IMR-90 (cell line): ENCODE measurements around the gene EGF. TPM values are rescaled to one million over a fixed set of nuclear protein-coding genes. Genes with fewer than 3 reads are reported as not detected.
A peak's percentile ranks its signal among the peaks of the same experiment; 100 is the strongest.

Source experiments
- ATAC-seq: fragments of 200-7000 bp; cut with Tn5 transposase; 2 replicates; pipeline ENCODE4 v1.9.1; 2020; ENCODE audit warnings: low read depth, mild to moderate bottlenecking, moderate library complexity
- BruUV-seq: library from RNA; stranded (reverse); fragments of 400-500 nt; replicated peaks from 2 replicates; lab custom pipeline; 2021; lab: Mats Ljungman, UMichigan
- CTCF ChIA-PET: fragments of 300-600 bp; formaldehyde crosslinking; extraction: SDS; loops from one replicate; lab custom pipeline; 2021; ENCODE audit warnings: antibody characterized with exemption; lab: Yijun Ruan, JAX
- POLR2A ChIA-PET: fragments of 300-600 bp; sonication (Branson Sonifier 250); formaldehyde crosslinking; loops from one replicate; lab custom pipeline; 2022; ENCODE audit warnings: antibody characterized with exemption; ENCODE audit not compliant: unreplicated experiment; lab: Charles Lee
- DNase-seq: peaks from one replicate; pipeline ENCODE4 v3.0.0; 2013
- H2AFZ ChIP-seq: replicated peaks from 2 replicates; pipeline ENCODE3; 2013; ENCODE audit warnings: low read length, mild to moderate bottlenecking; ENCODE audit not compliant: poor library complexity
- H2AK5ac ChIP-seq: 2 replicates; pipeline ENCODE4 v1.6.1; 2013; ENCODE audit warnings: low read depth, low read length, inconsistent platforms
- H2AK9ac ChIP-seq: replicated peaks from 2 replicates; pipeline ENCODE3; 2013; ENCODE audit warnings: mild to moderate bottlenecking, low read depth, low read length, moderate library complexity; ENCODE audit not compliant: poor library complexity
- H2BK120ac ChIP-seq: 2 replicates; pipeline ENCODE4 v1.6.1; 2013; ENCODE audit warnings: low read depth, low read length, inconsistent platforms
- H2BK15ac ChIP-seq: 3 replicates; pipeline ENCODE4 v1.6.1; 2013; ENCODE audit warnings: low read depth, low read length, inconsistent platforms
- H2BK20ac ChIP-seq: 2 replicates; pipeline ENCODE4 v1.6.1; 2013; ENCODE audit warnings: low read depth, mild to moderate bottlenecking, inconsistent platforms, low read length, moderate library complexity
- H2BK5ac ChIP-seq: 2 replicates; pipeline ENCODE4 v1.6.1; 2013; ENCODE audit warnings: mild to moderate bottlenecking, low read depth, low read length, inconsistent platforms; ENCODE audit not compliant: poor library complexity, severe bottlenecking
- H3K14ac ChIP-seq: replicated peaks from 2 replicates; pipeline ENCODE4 v1.6.1; 2013; ENCODE audit warnings: low read depth, low read length, inconsistent platforms
- H3K18ac ChIP-seq: 2 replicates; pipeline ENCODE4 v1.6.1; 2013; ENCODE audit warnings: low read depth, low read length, control low read depth
- H3K23ac ChIP-seq: 2 replicates; pipeline ENCODE4 v1.6.1; 2013; ENCODE audit warnings: low read depth, low read length, inconsistent platforms
- H3K27ac ChIP-seq: 2 replicates; pipeline ENCODE4 v1.5.1; 2013; ENCODE audit warnings: mild to moderate bottlenecking, control low read depth, low read length; ENCODE audit not compliant: insufficient read depth
- H3K27me3 ChIP-seq: 2 replicates; pipeline ENCODE4 v1.6.1; 2013; ENCODE audit warnings: low read length; ENCODE audit not compliant: control insufficient read depth, insufficient read depth
- H3K36me3 ChIP-seq: 2 replicates; pipeline ENCODE4 v1.6.1; 2013; ENCODE audit warnings: low read length, mixed read lengths; ENCODE audit not compliant: control insufficient read depth, insufficient read depth
- H3K4ac ChIP-seq: 2 replicates; pipeline ENCODE4 v1.6.1; 2013; ENCODE audit warnings: low read depth, low read length, inconsistent platforms
- H3K4me1 ChIP-seq: 2 replicates; pipeline ENCODE4 v1.6.1; 2013; ENCODE audit warnings: low read length, mixed read lengths; ENCODE audit not compliant: control insufficient read depth, insufficient read depth
- H3K4me2 ChIP-seq: 2 replicates; pipeline ENCODE4 v1.6.1; 2013; ENCODE audit warnings: low read depth, mild to moderate bottlenecking, control low read depth, low read length, moderate library complexity
- H3K4me3 ChIP-seq: 2 replicates; pipeline ENCODE4 v1.5.1; 2013; ENCODE audit warnings: low read depth, mild to moderate bottlenecking, control low read depth, low read length, moderate library complexity; ENCODE audit not compliant: insufficient read depth
- H3K56ac ChIP-seq: 2 replicates; pipeline ENCODE4 v1.6.1; 2013; ENCODE audit warnings: low read length, inconsistent platforms; ENCODE audit not compliant: insufficient read depth; ENCODE audit errors: extremely low read depth
- H3K79me1 ChIP-seq, 2 experiments: 2 replicates each; pipeline ENCODE4 v1.6.1; 2013; ENCODE audit warnings: low read length in 2 of 2, inconsistent platforms in 1 of 2, low read depth in 1 of 2
- H3K9ac ChIP-seq: 2 replicates; pipeline ENCODE4 v1.6.1; 2013; ENCODE audit warnings: low read depth, low read length, control low read depth
- H3K9me1 ChIP-seq: 2 replicates; pipeline ENCODE4 v1.6.1; 2013; ENCODE audit warnings: low read length, inconsistent platforms; ENCODE audit not compliant: insufficient read depth
- H3K9me3 ChIP-seq: 2 replicates; pipeline ENCODE4 v1.6.1; 2013; ENCODE audit warnings: low read length; ENCODE audit not compliant: control insufficient read depth, insufficient read depth
- H4K20me1 ChIP-seq: 2 replicates; pipeline ENCODE4 v1.6.1; 2013; ENCODE audit warnings: low read length, inconsistent platforms; ENCODE audit not compliant: insufficient read depth
- H4K5ac ChIP-seq: 2 replicates; pipeline ENCODE4 v1.6.1; 2013; ENCODE audit warnings: mild to moderate bottlenecking, low read depth, low read length, control low read depth
- H4K8ac ChIP-seq, 2 experiments: 2 replicates each; pipeline ENCODE4 v1.6.1; 2013; ENCODE audit warnings: low read depth in 2 of 2, low read length in 2 of 2, control low read depth in 1 of 2, inconsistent platforms in 1 of 2
- H4K91ac ChIP-seq: 2 replicates; pipeline ENCODE4 v1.6.1; 2013; ENCODE audit warnings: low read depth, low read length, inconsistent platforms; ENCODE audit not compliant: insufficient read depth
- MAFK ChIP-seq: IDR thresholded peaks from 2 replicates; pipeline ENCODE4 v1.6.1; 2012; ENCODE audit warnings: low read depth, low read length, improper control_type of control experiment
- MAZ ChIP-seq: IDR thresholded peaks from 2 replicates; pipeline ENCODE4 v1.6.1; 2012; ENCODE audit warnings: low read depth, mild to moderate bottlenecking, low read length, improper control_type of control experiment, moderate library complexity, borderline replicate concordance
- WGBS, 2 experiments: methylation state at CpG; one replicate each; pipeline versions ENCODE4 v1.1.5 to v1.1.7; 2013; ENCODE audit warnings: missing lambda C conversion rate in 2 of 2; ENCODE audit not compliant: insufficient read length in 1 of 2; ENCODE audit errors: extremely low coverage in 2 of 2; 5-methylcytosine and 5-hydroxymethylcytosine counted together
- dilution Hi-C: fragments of 300-500 bp; cut with HindIII; formaldehyde crosslinking; loops from one replicate; pipeline ENCODE4 v1.14.3; 2018; ENCODE audit warnings: low sequenced_read_pairs; ENCODE audit not compliant: unreplicated experiment
- in situ Hi-C: fragments of 300-500 bp; cut with MboI; formaldehyde crosslinking; loops from 3 replicates; pipeline ENCODE4 v1.14.3; 2019; ENCODE audit warnings: low sequenced_read_pairs, inconsistent platforms, mixed read lengths
- intact Hi-C: fragments of 100-400 bp; cut with micrococcal nuclease; formaldehyde crosslinking; loops from 2 replicates; pipeline ENCODE4 v1.10.0; 2022
- polyA plus RNA-seq, 3 experiments: library from polyadenylated mRNA; depleted of rRNA; stranded (reverse); fragments of >200 nt; gene quantifications; 2 replicates each; pipeline ENCODE4 v1.2.3, GENCODE V29; 2012; ENCODE audit warnings: low replicate concordance in 1 of 3
- total RNA-seq: library from RNA; depleted of rRNA; stranded (reverse); fragments of >200 nt; gene quantifications from 2 replicates; pipeline ENCODE4 v1.2.3, GENCODE V29; 2012

Gene EGF
- total and polyA plus RNA-seq, 2 of the 4 experiments (the other 2 are of a cell fraction) = 1.7 to 2.2 TPM

GRCh38 chr4:109979920-109980717, 67.4 kb downstream of the EGF start:
- Histone ChIP-seq H2BK120ac (peak overlapping the region; percentile 57), H4K20me1 (no peaks in the 10 kb centered on the region), H3K9me3 (no peaks in the 10 kb centered on the region), H2AK5ac (no peak overlapping the region; the same call in 1 of the 2 replicates), H2AFZ (peak overlapping the region; percentile 33), H2BK15ac (peak overlapping the region; percentile 84; the same call in 1 of the 3 replicates), H2AK9ac (no peak overlapping the region), H3K4me2 (peak overlapping the region; percentile 46; the same call in 1 of the 2 replicates), H3K9ac (no peak overlapping the region), H3K4ac (peak overlapping the region; percentile 26; the same call in 1 of the 2 replicates), H3K79me1 (no peaks in the 10 kb centered on the region), H3K9me1 (peaks cover 6% of the 10 kb centered on the region), H3K4me3 (no peak overlapping the region), H3K56ac (no peak overlapping the region), H4K8ac (peak overlapping the region; percentile 35 to 57; a peak in 3 of 4 replicates), H2BK5ac (no peak overlapping the region), H3K23ac (no peak overlapping the region), H3K27me3 (no peaks in the 10 kb centered on the region), H4K91ac (no peak overlapping the region), H3K36me3 (no peaks in the 10 kb centered on the region), H3K4me1 (peaks cover 6% of the 10 kb centered on the region; the same call in 1 of the 2 replicates), H2BK20ac (peak overlapping the region; percentile 75; the same call in 1 of the 2 replicates), H3K14ac (peak overlapping the region; percentile 35; the same call in 1 of the 2 replicates), H3K18ac (no peak overlapping the region), H4K5ac (no peak overlapping the region), H3K27ac (no peak overlapping the region)
- in situ Hi-C loops (no loop called here), dilution Hi-C loops (no loop called here), intact Hi-C loops (loop anchor here (2.0 to 5.0 kb wide), 2 partner anchors 153 to 277 kb away; partner anchors contain the start of genes CASP6 and RRH)
- CTCF ChIA-PET = interaction anchor here (1.2 kb wide), 1 partner anchor 529 kb away, joined by 4 read pairs; no protein-coding TSS in a partner anchor
- ATAC-seq = peak; percentile 82
- BruUV-seq = no TSS peak
- DNase-seq = peak; percentile 78
- no CpG with 5 or more reads among the region's 5 CpGs for WGBS, 2 experiments
- peak; percentile 64 for TF ChIP-seq MAFK
- no peak for TF ChIP-seq MAZ
- POLR2A ChIA-PET = interaction anchor here (1.0 kb wide), 1 partner anchor 13 kb away, joined by 3 read pairs; no protein-coding TSS in a partner anchor
